Osteoblast (primary cell): Measurements from ENCODE around the gene METTL6. TPM values are rescaled to one million over a fixed set of nuclear protein-coding genes. Genes with fewer than 3 reads are reported as not detected.
"Not testable (repeated sequence)": the region's sequence is repeated elsewhere in the genome, so short reads cannot be mapped to it uniquely, and the experiment has no call there.

Experiments
- DNase-seq: peaks from one replicate; pipeline ENCODE4 v3.0.0; 2011; ENCODE audit warnings: low spot score, mixed read lengths; ENCODE audit not compliant: insufficient read length; ENCODE audit errors: missing footprints
- H2AFZ ChIP-seq: 2 replicates; pipeline ENCODE4 v1.6.0; 2011; ENCODE audit warnings: mild to moderate bottlenecking, low read length
- H3K27ac ChIP-seq: 2 replicates; pipeline ENCODE4 v1.5.1; 2011; ENCODE audit warnings: mild to moderate bottlenecking, low read depth, low read length, moderate library complexity
- H3K27me3 ChIP-seq: 2 replicates; pipeline ENCODE4 v1.6.0; 2012; ENCODE audit warnings: mild to moderate bottlenecking, control low read depth, inconsistent platforms, low read length, moderate library complexity; ENCODE audit not compliant: insufficient read depth
- H3K36me3 ChIP-seq: 2 replicates; pipeline ENCODE4 v1.5.1; 2011; ENCODE audit warnings: mild to moderate bottlenecking, low read length, control low read depth, moderate library complexity; ENCODE audit not compliant: insufficient read depth
- H3K4me1 ChIP-seq: 2 replicates; pipeline ENCODE4 v1.5.1; 2011; ENCODE audit warnings: mild to moderate bottlenecking, low read length, control low read depth, moderate library complexity; ENCODE audit not compliant: insufficient read depth
- H3K4me2 ChIP-seq: 2 replicates; pipeline ENCODE4 v1.6.0; 2011; ENCODE audit warnings: mild to moderate bottlenecking, low read length; ENCODE audit not compliant: insufficient read depth
- H3K4me3 ChIP-seq: fragments of 200-600 bp; sonication (generic); 3 replicates; pipeline ENCODE4 v1.5.1; 2012; ENCODE audit warnings: mild to moderate bottlenecking, low read length, inconsistent platforms; ENCODE audit not compliant: insufficient read depth
- H3K79me2 ChIP-seq: 2 replicates; pipeline ENCODE4 v1.6.0; 2012; ENCODE audit warnings: mild to moderate bottlenecking, low read length, control low read depth, inconsistent platforms; ENCODE audit not compliant: insufficient read depth
- H3K9me3 ChIP-seq: 2 replicates; pipeline ENCODE4 v1.5.1; 2011; ENCODE audit warnings: low read depth, low read length, control low read depth
- H4K20me1 ChIP-seq: 2 replicates; pipeline ENCODE4 v1.6.0; 2012; ENCODE audit warnings: mild to moderate bottlenecking, low read length, control low read depth; ENCODE audit not compliant: insufficient read depth
- CTCF ChIP-seq: IDR thresholded peaks from 2 replicates; pipeline ENCODE4 v1.5.1; 2011; ENCODE audit warnings: mild to moderate bottlenecking, low read depth, low read length, moderate library complexity; ENCODE audit errors: extremely low read depth
- total RNA-seq: library from RNA; depleted of rRNA; stranded (reverse); fragments of >200 nt; gene quantifications from 2 replicates; pipeline ENCODE4 v1.2.3, GENCODE V29; 2012

The METTL6 gene
- total RNA-seq, 1 donor: 36.6 TPM

DNA sequence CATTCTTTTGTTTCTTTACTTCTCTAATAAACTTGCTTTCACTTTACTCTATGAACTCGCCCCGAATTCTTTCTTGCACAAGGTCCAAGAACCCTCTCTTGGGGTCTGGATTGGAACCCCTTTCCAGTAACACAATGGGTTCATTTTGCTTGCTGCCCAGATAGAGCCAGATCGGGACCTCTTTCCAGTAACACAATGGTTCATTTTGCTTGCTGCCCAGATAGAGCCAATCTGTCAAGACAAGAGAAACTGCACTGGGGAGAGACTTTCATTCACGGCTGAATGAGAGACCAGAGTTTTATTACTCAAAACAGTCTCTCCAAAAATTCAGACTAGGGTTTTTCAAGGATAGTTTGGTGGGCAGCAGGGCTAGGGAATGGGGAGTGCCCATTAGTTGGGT is 25.4 kb downstream of the METTL6 start:
- no peak overlapping the region for H3K27ac ChIP-seq
- H2AFZ ChIP-seq: peak overlapping the region; percentile 68
- H3K4me3 ChIP-seq: peak overlapping the region; percentile 53
- no peaks in the 10 kb centered on the region for H3K9me3 ChIP-seq
- H3K4me1 ChIP-seq: no peaks in the 10 kb centered on the region
- H4K20me1 ChIP-seq: no peaks in the 10 kb centered on the region
- no peaks in the 10 kb centered on the region for H3K36me3 ChIP-seq
- H3K4me2 ChIP-seq: peak overlapping the region; percentile 64
- TF ChIP-seq CTCF: no peak
- no peaks in the 10 kb centered on the region for H3K79me2 ChIP-seq
- H3K27me3 ChIP-seq: no peaks in the 10 kb centered on the region
- no peak for DNase-seq

DNA sequence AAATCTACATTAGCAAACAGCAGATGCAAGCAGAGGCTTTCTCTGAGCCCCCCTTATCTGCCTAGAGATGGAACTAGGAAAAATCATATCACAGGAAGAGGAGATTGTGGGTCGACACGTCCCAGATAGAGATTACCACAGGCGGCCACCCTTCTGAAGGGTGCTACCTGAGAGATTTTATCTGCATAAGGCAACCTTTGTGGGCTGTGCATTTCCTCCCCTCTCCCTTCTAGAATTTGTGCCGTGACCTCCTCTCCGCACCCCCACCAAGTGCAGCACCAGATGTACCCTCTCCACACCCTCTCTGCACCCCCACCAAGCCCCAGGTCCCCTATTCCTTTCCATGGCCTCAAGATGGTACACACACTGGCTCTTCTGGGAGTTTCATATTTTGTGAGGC is 27.4 kb downstream of the METTL6 start:
- Histone ChIP-seq H2AFZ (no peak overlapping the region), H3K9me3 (no peaks in the 10 kb centered on the region), H3K4me1 (no peaks in the 10 kb centered on the region), H4K20me1 (no peaks in the 10 kb centered on the region), H3K4me3 (no peak overlapping the region), H3K4me2 (no peak overlapping the region), H3K79me2 (no peaks in the 10 kb centered on the region), H3K27ac (no peak overlapping the region), H3K36me3 (no peaks in the 10 kb centered on the region), H3K27me3 (no peaks in the 10 kb centered on the region)
- DNase-seq: no peak
- TF ChIP-seq CTCF: no peak

DNA sequence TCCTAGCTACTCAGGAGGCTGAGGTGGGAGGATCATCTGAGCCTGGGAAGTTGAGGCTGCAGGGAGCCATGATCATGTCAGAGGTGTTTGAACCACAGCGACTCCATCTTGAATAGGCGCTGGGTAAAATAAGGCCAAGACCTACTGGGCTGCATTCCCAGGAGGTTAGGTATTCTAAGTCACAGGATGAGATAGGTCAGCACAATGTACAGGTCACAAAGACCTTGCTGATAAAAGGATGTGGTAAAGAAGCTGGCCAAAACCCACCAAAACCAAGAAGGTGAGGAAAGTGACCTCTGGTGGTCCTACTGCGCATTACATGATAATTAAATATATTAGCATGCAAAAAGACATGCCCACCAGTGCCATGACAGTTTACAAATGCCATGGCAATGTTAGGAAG is 28.6 kb downstream of the METTL6 start:
- H4K20me1 ChIP-seq, H3K9me3 ChIP-seq, H3K4me1 ChIP-seq, H2AFZ ChIP-seq, H3K4me3 ChIP-seq, H3K27me3 ChIP-seq, H3K27ac ChIP-seq, H3K4me2 ChIP-seq, H3K36me3 ChIP-seq, H3K79me2 ChIP-seq: not testable (repeated sequence)
- peak; percentile 68 for DNase-seq
- TF ChIP-seq CTCF: peak; percentile 40

- not testable (repeated sequence) for H3K36me3 ChIP-seq, H3K4me3 ChIP-seq, H3K27me3 ChIP-seq, H3K27ac ChIP-seq, DNase-seq, H3K9me3 ChIP-seq, H3K4me1 ChIP-seq, H3K79me2 ChIP-seq, H3K4me2 ChIP-seq, H2AFZ ChIP-seq, H4K20me1 ChIP-seq
Observed at GRCh38 chr3:15393252-15393651, 34.1 kb downstream of the METTL6 start.

- H3K4me2 ChIP-seq: no peak overlapping the region
- H3K27me3 ChIP-seq: no peaks in the 10 kb centered on the region
- H3K9me3 ChIP-seq: peaks cover 3% of the 10 kb centered on the region
- H2AFZ ChIP-seq: peak overlapping the region; percentile 50
- no peak for DNase-seq
- no peaks in the 10 kb centered on the region for H3K36me3 ChIP-seq
- no peak overlapping the region for H3K27ac ChIP-seq
- no peak for TF ChIP-seq CTCF
- peaks cover 9% of the 10 kb centered on the region for H3K4me1 ChIP-seq
- H4K20me1 ChIP-seq: no peaks in the 10 kb centered on the region
- no peaks in the 10 kb centered on the region for H3K79me2 ChIP-seq
- no peak overlapping the region for H3K4me3 ChIP-seq
Observed at GRCh38 chr3:15391007-15391406, 36.3 kb downstream of the METTL6 start.
